Measurements from ENCODE around the gene JARID2. TPM values are rescaled to one million over a fixed set of nuclear protein-coding genes. Genes with fewer than 3 reads are reported as not detected.

Gene JARID2
- total and polyA plus RNA-seq, 2 of the 13 experiments (the other 11 are each of a cell fraction or from before 2014, with no cell fraction given): 7.5 to 10.3 TPM

GRCh38 chr6:15499125-15499524 is 253.3 kb downstream of the JARID2 start:
- no peak overlapping the region for H2AFZ ChIP-seq (ENCODE audit: low read length)
- no peak overlapping the region for H3K4me2 ChIP-seq (ENCODE audit: low read depth, low read length)
- ATAC-seq (no peak), FAIRE-seq (no peak), DNase-seq (ENCODE audit: low spot score) (no peak)
- no peak overlapping the region for H3K9ac ChIP-seq (ENCODE audit: insufficient read depth, low read depth, low read length)
- BruUV-seq (replicated peaks): no TSS peak
- H3K4me3 ChIP-seq (replicated peaks in 1 of 3; ENCODE audit: insufficient read depth in 1 of 3, low read depth in 2 of 3, low read length in 3 of 3): no peak overlapping the region
- H3K4me1 ChIP-seq (ENCODE audit: insufficient read depth, low read length): peaks cover 12% of the 10 kb centered on the region
- peaks cover 32 to 47% of the 10 kb centered on the region in 2 experiments for H3K36me3 ChIP-seq (replicated peaks in 1 of 2; ENCODE audit: control insufficient read depth in 1 of 2, insufficient read depth in 2 of 2, low read length in 2 of 2)
- POLR2A ChIA-PET: no interaction called here
- CTCF ChIA-PET (ENCODE audit: low intra/inter-chr PET ratio, low total read pairs): no interaction called here
- in situ Hi-C loops (cut with HindIII; ENCODE audit: extremely low pct_ligation_motif_present, low pct_unique_long_range_greater_than_20kb): loop anchor here (25.0 kb wide), 1 partner anchor 1287 kb away; no protein-coding TSS in a partner anchor
- no peaks in the 10 kb centered on the region for H3K79me2 ChIP-seq (ENCODE audit: insufficient read depth, low read length)
- TF ChIP-seq HIC2 (CRISPR knock-in tag; IDR thresholded peaks at IDR 0.05; ENCODE audit: low read depth): no peak
- TF ChIP-seq SRF (IDR thresholded peaks at IDR 0.05; ENCODE audit: low read depth, low read length): no peak
- intact Hi-C loops (cut with micrococcal nuclease; ENCODE audit: unreplicated experiment): no loop called here
- H3K27ac ChIP-seq (ENCODE audit: extremely low read length, insufficient read depth, low read length): no peak overlapping the region
- over 99% methylated on average over 12 of the region's 12 CpGs for WGBS (ENCODE audit: low lambda C conversion rate)
- no peaks in the 10 kb centered on the region for H4K20me1 ChIP-seq (ENCODE audit: insufficient read depth, low read length)
- no peaks in the 10 kb centered on the region for H3K9me3 ChIP-seq (ENCODE audit: low read length)
- no peaks in the 10 kb centered on the region for H3K27me3 ChIP-seq (ENCODE audit: control insufficient read depth in 1 of 2, insufficient read depth in 2 of 2, low read length in 2 of 2)

- TF ChIP-seq CCAR2 (optimal IDR thresholded peaks at IDR 0.05; ENCODE audit: low read depth, low read length) (no peak), POLR2G (IDR thresholded peaks at IDR 0.05; ENCODE audit: low read depth, low read length) (no peak), DMTF1 (CRISPR knock-in tag; IDR thresholded peaks at IDR 0.05) (no peak), LBX2 (CRISPR knock-in tag; IDR thresholded peaks at IDR 0.05; ENCODE audit: borderline replicate concordance) (no peak), HDAC1 (CRISPR knock-in tag; IDR thresholded peaks at IDR 0.05) (no peak), ZNF562 (CRISPR knock-in tag; IDR thresholded peaks at IDR 0.05; ENCODE audit: borderline replicate concordance) (no peak), ZNF543 (CRISPR knock-in tag; IDR thresholded peaks at IDR 0.05) (no peak), RARG (CRISPR knock-in tag; IDR thresholded peaks at IDR 0.05; ENCODE audit: low read depth) (no peak), RBM39 (IDR thresholded peaks at IDR 0.05; ENCODE audit: low read depth, low read length, poor library complexity, severe bottlenecking) (no peak), ZFP1 (CRISPR knock-in tag; IDR thresholded peaks at IDR 0.05) (no peak), ZNF660 (CRISPR knock-in tag; IDR thresholded peaks at IDR 0.05; ENCODE audit: borderline replicate concordance, low read depth) (no peak)
These were observed 253.7 kb downstream of the JARID2 start for GRCh38 chr6:15499591-15499990.

More at GRCh38 chr6:15499591-15499990, 253.7 kb downstream of the JARID2 start:
- H3K27me3 ChIP-seq (ENCODE audit: control insufficient read depth in 1 of 2, insufficient read depth in 2 of 2, low read length in 2 of 2): no peaks in the 10 kb centered on the region
- WGBS (ENCODE audit: low lambda C conversion rate): 98% methylated on average over 7 of the region's 9 CpGs
- in situ Hi-C loops (cut with HindIII; ENCODE audit: extremely low pct_ligation_motif_present, low pct_unique_long_range_greater_than_20kb): loop anchor here (25.0 kb wide), 1 partner anchor 1287 kb away; no protein-coding TSS in a partner anchor
- FAIRE-seq (no peak), ATAC-seq (no peak), DNase-seq (ENCODE audit: low spot score) (no peak)
- no peaks in the 10 kb centered on the region for H3K79me2 ChIP-seq (ENCODE audit: insufficient read depth, low read length)
- H3K36me3 ChIP-seq (replicated peaks in 1 of 2; ENCODE audit: control insufficient read depth in 1 of 2, insufficient read depth in 2 of 2, low read length in 2 of 2): peaks cover 32 to 47% of the 10 kb centered on the region in 2 experiments
- intact Hi-C loops (cut with micrococcal nuclease; ENCODE audit: unreplicated experiment): no loop called here
- no TSS peak for BruUV-seq (replicated peaks)
- no peak overlapping the region for H3K4me2 ChIP-seq (ENCODE audit: low read depth, low read length)
- peaks cover 13% of the 10 kb centered on the region for H3K4me1 ChIP-seq (ENCODE audit: insufficient read depth, low read length)
- no peak overlapping the region for H2AFZ ChIP-seq (ENCODE audit: low read length)
- H3K4me3 ChIP-seq (replicated peaks in 1 of 3; ENCODE audit: insufficient read depth in 1 of 3, low read depth in 2 of 3, low read length in 3 of 3): no peak overlapping the region
- ChIA-PET CTCF (ENCODE audit: low intra/inter-chr PET ratio, low total read pairs) (no interaction called here), POLR2A (no interaction called here)
- H3K9ac ChIP-seq (ENCODE audit: insufficient read depth, low read depth, low read length): no peak overlapping the region
- no peaks in the 10 kb centered on the region for H3K9me3 ChIP-seq (ENCODE audit: low read length)
- H4K20me1 ChIP-seq (ENCODE audit: insufficient read depth, low read length): no peaks in the 10 kb centered on the region
- no peak overlapping the region for H3K27ac ChIP-seq (ENCODE audit: extremely low read length, insufficient read depth, low read length)

Data from HepG2 (cell line).